Lower leg skin (tissue), 3 donors: ENCODE measurements around the gene HMGCS1.

Source experiments
- CTCF ChIP-seq, 3 donors: fragments of 450-650 bp; IDR thresholded peaks; one replicate each; pipeline ENCODE4 v1.5.1; 2016; ENCODE audit warnings: antibody characterized with exemption in 3 of 3, mild to moderate bottlenecking in 3 of 3, moderate library complexity in 2 of 3
- POLR2A ChIP-seq, 2 donors: fragments of 450-650 bp; IDR thresholded peaks; one replicate each; pipeline ENCODE4 v1.6.1; 2016 to 2017; ENCODE audit warnings: antibody characterized with exemption in 2 of 2, mild to moderate bottlenecking in 1 of 2, moderate library complexity in 1 of 2

GRCh38 chr5:43348207-43348606 is 35.0 kb upstream of the HMGCS1 start:
- TF ChIP-seq CTCF (IDR thresholded peaks at IDR 0.05): no peak
- no peak for TF ChIP-seq POLR2A (IDR thresholded peaks at IDR 0.05)
